22Rv1 (cell line): ENCODE data around the gene VSNL1.

Source experiments
- CTCF ChIP-seq: fragments of 450-650 bp; IDR thresholded peaks from 2 replicates; pipeline ENCODE4 v1.5.1; 2017; ENCODE audit warnings: mild to moderate bottlenecking
- ZFX ChIP-seq: fragments of 450-650 bp; IDR thresholded peaks from 2 replicates; pipeline ENCODE4 v1.6.1; 2017; ENCODE audit warnings: antibody characterized with exemption, borderline replicate concordance

GRCh38 chr2:17540813-17541530 is 476 bp downstream of the VSNL1 start:
- no peak for TF ChIP-seq CTCF
- TF ChIP-seq ZFX = no peak
